Activated CD8-positive, alpha-beta memory T cell treated with anti-CD3 and anti-CD28 coated beads for 4 hours (primary cell): ENCODE measurements around the gene SMIM14.
"Not testable (repeated sequence)": the region's sequence is repeated elsewhere in the genome, so short reads cannot be mapped to it uniquely, and the experiment has no call there.

Source experiments
- DNase-seq, 2 donors: peaks; one replicate each; pipeline ENCODE4 v3.0.0-alpha.2; 2020; ENCODE audit warnings: low read depth in 2 of 2

Gene SMIM14

DNA sequence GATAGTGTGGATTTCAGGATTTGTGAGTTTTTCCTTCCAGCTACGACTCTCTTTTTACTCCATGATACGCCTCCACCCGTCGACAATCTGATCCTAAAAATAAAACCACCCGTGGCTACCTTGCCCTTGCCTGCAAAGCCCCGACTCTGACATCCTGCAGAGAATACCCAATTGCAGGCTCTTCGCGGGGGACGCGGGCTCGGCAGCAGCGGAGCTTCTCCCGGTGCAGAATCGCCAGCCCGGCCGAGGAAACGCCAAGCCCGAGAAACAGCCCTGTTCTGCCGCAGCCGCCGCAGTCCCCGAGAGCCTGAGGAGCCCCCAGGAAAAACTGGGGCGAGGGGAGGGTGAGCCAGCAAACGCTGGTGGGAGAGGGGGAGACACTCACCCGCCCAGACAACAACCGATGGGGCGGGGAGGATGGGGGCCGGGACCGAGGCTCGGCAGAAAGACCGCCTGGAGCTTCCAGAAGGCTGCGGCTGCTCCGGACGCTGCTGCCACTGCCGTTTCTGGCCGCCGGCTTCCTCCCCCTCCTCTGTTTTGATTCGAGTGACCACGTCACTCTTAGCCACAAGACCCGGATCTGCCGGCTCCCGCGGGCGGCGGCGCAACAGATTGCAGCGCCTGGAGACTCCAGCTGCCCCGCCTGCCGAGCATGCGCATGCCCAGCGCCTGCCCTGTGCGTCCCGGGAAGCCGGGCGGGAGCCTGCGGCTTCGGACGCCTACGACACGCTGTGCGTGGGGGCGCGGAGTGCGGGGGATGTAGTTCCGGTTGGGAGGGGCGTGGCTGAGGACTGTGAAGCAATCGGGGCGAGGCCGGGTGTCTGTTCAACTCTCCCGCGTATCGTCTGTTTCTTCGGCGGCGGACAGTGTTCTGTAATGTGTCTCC is at the start of gene SMIM14:
TSS of gene SMIM14 (minus strand) at position 512 of the 886 bp plus-strand sequence. CDS start 33,720 bp downstream, outside the sequence.
- peak; percentile 84 to 87 for DNase-seq

DNA sequence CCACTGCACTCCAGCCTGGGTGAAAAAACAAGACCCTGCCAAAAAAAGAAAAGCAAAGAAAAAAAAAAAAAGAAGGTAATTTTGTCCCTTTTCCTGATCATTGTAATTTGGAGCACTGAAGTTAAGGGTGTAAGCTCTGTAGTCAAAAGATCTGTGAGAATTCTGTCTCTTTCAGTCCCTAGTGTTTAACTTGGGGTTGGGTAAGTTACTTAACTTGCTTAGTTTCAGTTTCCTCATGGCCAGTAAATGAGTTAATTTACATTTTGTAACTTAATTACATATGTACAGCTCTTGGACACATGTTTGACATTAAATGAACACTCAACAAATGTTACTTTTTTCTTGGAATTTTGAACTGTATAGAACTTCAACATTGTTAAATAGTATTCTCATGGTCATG is 48.3 kb upstream of the SMIM14 start:
- no peak for DNase-seq

DNA sequence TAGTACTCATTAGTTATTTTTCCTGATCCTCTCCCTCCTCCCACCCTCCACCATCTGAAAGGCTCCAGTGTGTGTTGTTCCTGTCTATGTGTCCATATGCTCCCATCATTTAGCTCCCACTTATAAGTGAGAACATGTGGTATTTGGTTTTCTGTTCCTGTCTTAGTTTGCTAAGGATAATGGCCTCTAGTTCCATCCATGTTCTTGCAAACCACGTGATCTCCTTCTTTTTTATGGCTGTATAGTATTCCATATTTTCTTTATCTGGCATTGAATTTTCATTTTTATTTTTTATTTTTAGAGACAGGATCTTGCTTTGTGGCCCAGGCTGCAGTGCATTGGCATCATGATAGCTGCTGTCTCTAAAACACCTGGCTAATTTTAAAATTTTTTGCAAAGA is 47.3 kb upstream of the SMIM14 start:
- no peak for DNase-seq

DNA sequence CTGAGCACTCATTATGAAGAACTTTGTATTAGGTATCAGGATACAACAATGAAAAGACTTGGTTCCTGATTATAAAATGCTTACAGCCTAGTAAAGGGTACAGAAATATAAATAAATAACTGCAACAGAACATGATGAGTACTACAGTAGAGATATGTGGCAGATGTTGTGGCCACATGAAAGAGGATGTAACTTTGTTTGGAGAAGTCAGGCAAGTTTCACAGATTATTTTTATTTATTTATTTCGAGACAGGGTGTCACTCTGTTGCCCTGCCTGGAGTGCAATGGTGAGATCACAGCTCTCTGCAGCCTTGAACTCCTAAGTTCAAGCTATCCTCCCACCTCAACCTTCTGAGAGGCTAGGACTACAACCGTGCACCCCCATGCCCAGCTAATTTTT is 43.5 kb upstream of the SMIM14 start:
- no peak for DNase-seq

DNA sequence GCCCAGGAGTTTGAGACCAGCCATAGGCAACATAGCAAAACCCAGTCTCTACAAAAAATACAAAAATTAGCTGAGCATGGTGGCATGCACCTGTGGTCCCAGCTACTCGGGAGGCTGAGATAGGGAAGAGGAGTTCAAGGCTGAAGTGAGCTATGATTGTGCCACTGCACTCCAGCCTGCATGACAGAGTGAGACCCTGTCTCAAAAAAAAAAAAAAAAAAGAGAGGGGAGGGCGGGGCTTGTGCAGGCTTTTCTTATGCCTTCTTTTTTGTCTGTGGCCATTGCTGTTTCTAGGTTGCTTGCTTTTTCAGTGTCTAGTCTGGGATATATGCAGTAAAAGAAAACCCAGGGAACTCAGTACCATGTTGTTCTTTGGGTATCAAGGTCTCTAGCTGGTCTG is 42.3 kb upstream of the SMIM14 start:
- DNase-seq, result not testable (repeated sequence)

DNA sequence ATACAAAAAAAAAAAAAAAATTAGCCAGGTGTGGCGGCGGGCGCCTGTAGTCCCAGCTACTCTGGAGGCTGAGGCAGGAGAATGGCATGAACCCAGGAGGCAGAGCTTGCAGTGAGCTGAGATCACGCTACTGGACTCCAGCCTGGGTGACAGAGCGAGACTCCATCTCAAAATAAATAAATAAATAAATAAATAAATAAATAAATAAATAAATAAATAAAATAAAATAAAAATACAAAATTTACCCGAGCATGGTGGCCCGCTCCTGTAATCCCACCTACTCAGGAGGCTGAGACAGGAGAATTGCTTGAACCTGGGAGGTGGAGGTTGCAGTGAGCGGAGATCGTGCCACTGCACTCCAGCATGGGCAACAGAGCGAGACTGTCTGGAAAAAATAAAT is 37.0 kb upstream of the SMIM14 start:
- DNase-seq, result not testable (repeated sequence)

DNA sequence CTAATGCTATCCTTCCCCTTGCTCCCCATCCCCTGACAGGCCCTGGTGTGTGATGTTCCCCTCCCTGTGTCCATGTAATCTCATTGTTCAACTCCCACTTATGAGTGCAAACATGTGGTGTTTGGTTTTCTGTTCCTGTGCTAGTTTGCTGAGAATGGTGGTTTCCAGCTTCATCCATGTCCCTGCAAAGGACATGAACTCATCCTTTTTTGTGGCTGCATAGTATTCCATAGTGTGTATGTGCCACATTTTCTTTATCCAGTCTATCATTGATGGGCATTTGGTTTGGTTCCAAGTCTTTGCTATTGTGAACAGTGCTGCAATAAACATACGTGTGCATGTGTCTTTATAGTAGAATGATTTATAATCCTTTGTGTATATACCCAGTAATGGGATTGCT is 31.6 kb upstream of the SMIM14 start:
- not testable (repeated sequence) for DNase-seq

DNA sequence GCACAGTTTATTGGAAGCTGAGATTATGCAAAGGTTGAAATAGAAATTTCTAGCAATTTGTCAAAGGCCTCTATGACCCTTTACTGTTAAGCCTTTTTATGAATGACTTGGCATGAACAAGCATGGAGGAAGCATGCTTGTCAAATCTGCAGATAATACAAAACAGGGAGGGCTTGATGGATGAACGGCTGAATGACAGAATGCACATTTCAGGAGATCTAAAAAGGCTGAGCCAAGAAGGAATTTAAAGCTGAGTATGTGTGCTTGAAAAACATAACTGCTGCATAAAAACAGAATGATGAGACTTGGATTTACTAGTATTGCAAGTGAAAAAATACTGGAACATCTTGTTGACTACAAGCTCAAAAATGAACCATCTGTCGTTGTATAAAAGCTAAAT is 30.2 kb upstream of the SMIM14 start:
- no peak for DNase-seq

DNA sequence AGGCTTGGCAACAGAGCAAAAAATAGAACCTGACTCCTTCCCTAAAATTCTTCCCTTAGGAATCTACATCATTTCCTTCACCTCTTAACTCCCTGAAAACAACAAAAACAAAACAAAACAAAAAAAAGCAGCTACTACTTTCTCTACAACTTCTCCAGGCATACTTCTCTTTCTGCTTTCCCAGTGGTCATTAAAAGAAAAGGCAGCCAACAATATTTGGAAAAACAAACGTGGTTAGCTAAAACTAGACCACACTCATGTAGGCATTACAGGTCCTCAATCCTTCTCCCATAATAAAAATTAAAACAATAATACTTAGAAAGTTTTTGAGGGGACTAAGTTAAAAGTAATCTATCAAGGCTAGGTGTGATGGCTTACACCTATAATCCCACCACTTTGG is 29.0 kb upstream of the SMIM14 start:
- DNase-seq, result no peak

DNA sequence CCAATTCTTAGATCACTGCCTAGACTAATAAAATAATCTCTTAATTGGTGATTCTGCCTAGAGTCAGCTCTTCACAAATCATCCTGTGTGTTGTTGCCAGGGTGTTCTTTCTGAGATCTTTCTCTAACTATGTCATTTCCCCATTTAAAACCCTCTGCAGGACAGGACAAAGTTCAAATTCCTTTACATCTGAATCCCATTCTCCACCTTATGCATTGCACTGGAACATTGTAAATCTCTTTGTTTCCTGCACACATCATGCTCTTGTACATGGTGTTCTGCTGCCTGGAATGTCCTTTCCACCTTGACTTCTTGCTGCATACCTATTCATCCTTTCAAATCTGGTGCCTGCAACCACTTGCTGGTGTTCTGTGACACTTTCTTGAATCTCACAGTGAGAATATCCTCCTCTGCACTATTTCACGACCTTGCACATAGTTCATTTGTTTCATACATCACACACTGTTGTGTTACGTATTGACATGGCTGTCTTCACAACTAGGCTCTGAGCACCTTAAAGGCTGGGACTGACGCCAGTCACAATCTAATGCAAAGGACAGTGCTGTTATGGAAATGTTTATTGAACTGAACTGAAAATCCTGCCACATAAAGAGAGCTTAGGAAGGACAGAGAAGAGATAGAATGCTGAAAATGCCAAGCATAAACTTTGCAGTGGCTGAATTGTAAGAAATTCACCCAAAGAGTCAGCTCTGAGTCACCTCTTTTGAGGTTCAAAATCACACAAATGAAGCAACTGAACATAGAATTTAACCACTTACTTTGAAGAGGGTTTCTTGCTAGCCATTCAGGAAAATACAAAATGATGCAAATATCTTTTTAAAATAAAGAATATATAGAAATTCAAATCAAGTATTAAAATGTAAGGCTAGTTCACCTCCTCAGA is 26.4 kb upstream of the SMIM14 start:
- no peak for DNase-seq

DNA sequence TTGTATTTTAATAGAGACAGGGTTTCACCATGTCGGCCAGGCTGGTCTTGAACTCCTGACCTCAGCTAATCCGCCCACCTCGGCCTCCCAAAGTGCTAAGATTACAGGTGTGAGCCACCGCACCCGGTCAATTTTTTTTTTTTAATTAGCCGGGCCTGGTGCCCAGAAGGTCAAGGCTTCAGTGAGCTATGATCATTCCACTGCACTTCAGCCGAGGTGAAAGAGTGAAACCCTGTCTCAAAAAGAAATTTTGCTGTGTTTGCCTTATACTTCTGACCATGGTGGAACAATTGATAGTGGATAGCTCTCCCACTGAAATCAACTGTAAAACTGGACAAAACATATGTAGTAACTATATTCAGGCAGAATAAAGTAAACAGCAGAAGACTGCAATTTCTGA is 24.0 kb upstream of the SMIM14 start:
- no peak for DNase-seq

DNA sequence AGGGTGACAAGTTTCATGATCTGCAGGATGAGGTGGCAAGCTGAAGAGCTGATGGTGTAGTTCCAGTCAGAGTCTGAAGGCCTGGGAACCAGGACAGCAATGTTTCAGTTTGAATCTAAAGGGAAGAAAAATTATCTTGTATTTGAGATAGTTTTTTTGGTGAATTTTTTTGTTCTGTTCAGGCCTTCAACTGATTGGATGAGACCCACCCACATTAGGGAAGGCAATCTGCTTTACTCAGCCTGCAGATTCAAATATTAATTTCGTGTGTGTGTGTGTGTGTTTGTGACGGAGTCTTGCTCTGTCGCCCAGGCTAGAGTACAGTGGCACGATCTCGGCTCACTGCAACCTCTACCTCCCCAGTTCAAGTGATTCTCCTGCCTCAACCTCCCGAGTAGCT is 22.1 kb upstream of the SMIM14 start:
- DNase-seq, result no peak

DNA sequence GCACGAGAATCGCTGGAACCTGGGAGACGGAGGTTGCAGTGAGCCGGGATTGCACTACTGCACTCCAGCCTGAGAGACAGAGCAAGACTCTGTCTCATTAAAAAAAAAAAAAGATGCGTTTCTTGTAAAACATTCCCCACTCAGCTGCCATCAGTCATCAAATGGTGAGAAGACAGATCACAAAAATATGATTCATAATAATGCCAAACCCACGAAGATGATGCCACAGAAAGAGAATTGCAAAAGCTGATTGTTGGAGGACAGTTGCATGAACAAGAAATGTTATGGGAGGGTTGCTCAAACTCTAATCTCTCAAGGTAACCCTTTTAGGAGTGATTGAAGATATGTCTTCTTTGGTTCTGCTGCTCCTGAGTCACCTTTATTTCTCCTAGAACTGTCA is 21.4 kb upstream of the SMIM14 start:
- DNase-seq, result no peak

DNA sequence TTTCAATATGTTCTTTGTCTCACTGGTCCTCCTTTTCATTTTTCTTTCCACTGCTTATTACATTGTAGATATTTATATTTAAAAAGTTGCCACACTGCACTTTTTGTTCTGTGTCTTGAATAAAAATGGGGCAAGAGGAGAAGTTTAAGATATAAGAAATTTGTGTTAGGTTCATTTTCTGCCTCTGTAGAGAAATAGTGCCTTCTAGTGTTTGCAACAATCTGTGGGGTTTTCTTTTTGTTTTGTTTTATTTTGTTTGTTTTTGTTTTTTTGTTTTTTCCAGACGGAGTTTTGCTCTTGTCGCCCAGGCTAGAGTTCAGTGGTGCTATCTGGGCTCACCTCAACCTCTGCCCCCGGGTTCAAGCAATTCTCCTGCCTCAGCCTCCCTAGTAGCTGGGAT is 20.1 kb upstream of the SMIM14 start:
- DNase-seq, result no peak

DNA sequence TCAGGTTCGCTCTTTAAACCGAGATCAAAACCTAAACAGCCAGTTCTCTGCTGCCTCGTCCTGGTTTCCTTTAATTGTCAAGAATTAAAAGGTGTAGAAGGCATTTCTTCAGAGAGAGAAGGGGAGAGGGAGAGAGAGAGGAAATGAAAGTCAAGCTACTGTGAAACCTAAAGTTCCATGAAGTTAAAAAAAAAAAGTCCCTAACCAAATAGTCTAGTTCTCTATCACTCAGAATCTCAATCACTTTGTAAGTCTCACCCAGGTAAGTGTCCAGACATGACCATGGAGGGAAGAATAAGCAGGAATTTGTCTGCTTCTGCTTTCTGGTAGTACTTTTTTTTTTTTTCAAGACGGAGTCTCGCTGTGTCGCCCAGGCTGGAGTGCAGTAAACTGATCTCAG is 18.8 kb upstream of the SMIM14 start:
- no peak for DNase-seq

DNA sequence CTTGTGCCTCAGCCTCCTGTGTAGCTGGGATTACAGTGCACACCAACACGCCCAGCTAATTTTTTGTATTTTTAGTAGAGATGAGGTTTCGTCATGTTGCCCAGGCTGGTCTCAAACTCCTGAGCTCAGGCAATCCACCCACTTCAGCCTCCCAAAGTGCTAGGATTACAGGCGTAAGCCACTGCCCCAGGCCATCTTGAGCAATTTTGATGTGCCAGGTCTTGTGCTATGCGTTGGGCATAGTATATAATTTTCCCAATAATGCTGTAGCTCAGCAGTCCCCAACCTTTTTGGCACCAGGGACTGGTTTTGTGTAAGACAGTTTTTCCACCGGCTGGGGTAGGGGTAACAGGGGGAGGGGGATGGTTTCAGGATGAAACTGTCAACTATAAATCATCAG is 18.0 kb upstream of the SMIM14 start:
- not testable (repeated sequence) for DNase-seq

DNA sequence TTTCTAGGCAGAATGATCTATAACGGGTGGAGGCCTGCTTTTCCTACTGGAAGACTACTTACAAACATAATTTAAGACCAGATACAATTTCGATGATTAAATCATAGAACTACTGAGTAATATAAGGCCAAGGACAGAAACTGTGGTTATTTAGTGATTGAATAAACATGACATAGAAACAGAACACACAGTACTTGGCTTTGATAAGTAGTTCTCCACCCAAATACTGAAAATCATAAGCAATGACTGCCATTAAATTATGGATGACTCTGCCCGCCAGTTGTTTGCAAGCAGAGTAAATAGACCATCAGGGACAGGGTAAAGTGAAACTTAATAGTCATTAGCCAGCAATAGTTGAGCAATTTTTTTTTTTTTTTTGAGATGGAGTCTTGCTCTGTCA is 17.2 kb upstream of the SMIM14 start:
- DNase-seq, result no peak

DNA sequence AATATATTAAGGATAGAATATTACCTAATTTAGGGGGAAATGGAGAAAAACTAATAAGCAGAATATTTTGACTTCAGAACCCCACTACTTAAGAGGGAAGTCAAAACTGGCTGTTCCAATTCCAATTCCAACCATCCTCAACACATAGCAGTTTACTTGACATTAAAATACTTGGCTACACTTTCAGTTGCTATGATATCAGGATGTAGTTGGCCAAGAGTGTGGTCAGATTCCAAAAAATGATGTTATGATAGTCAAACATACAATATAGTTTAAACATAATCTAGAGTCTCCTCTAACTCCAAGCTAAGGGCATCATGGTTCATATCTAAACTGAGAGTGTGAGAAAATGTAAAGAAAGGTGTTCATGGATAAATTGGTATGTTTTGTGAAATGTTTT is 16.5 kb upstream of the SMIM14 start:
- no peak for DNase-seq

DNA sequence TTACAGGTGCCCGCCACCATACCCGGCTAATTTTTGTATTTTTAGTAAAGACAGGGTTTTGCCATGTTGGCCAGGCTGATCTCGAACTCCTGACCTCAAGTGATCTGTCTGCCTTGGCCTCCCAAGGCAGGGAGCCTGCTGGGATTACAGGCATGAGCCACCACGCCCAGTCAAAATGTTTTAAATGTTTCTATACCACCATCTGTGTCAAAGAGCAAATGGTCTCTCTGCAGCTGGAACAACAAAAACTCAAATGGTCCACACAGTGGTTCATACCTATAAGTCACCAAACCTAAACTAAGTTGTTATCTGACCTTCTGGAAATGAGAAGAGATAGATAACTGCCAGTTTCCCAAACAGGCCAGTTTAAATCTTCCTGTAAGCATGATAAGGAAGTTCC is 12.9 kb upstream of the SMIM14 start:
- DNase-seq, result not testable (repeated sequence)

DNA sequence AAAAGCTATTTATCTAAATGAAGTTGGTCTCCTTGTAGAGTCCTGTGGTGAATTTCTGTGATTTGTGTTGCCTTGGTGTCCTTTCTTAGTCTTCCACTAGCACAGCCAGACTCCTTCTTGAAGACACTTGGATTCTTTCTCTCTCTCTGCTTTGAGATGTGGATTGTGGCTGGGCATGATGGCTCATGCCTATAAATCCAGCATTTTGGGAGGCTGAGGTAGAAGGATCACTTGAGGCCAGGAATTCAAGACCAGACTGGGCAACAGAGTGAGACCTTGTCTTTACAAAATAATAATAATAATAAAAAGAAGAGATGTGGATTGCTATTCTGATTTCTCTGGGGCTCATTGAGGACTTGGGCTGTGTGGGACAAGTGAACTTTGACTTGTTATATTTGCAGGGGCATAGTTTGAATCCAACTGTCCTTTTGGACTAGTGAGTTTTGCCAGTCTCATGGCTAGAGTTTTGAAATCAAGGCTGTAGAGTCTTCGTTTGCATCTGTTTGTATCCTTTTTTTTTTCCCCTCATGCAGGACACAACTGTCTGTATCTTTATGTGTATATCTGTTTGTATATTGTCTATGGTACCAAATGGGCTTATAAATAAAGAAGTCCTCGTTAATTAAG is 11.1 kb upstream of the SMIM14 start:
- no peak for DNase-seq

DNA sequence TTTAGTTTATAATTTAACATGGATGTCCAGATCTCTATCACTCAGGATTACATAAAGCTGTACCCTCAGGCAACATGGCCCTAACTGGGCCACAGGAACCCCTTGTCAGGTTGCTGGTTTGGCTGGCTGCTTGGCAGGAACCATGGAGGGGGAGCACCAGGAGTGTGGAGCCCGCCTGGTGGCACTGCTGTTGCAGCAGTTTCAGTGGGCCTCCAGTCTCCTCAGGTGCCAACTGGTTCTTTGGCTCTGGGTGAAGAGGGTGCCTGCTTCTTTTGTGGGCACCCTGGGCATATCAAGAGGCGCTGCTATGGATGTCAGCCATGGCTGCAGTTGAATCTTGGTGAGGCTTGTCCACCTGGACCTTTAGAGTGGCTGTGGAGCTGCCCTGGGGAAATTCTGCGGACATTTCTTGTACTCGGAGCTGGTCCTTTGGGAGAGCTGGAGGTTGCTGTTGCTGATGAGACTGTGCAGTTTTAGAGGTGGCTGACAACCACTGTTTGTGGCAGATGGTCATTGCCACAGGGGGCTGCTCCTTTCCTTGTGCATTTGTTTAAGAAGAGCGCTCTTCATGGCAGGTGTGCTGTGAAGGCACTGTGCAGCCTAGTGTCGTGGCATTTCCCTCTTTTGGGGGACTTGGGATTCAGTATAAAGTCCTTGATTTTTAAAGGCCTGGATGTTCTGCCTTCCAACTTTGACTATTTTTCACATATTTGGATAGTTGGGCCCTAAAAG is 10.3 kb upstream of the SMIM14 start:
- no peak for DNase-seq

DNA sequence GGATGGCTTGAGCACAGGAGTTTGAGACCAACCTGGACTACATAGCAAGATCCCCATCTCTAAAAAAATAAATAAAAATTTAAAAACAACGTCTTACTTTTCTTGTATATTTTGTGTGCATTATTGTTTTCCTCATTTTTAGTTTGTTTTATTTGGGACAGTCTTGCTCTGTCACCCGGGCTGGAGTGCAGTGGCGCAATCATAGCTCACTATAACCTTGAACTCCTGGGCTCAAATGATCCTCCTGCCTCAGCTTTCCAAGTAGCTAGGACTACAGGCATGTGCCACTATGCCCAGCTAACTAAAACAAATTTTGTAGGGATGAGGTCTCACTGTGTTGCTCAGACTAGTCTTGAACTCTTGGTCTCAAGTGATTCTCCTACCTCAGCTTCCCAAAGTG is 9.5 kb upstream of the SMIM14 start:
- no peak for DNase-seq
